Breast epithelium (tissue), 3 donors: ENCODE measurements around the gene ACMSD.

Experiments used
- CTCF ChIP-seq, 3 donors: fragments of 450-650 bp; IDR thresholded peaks; one replicate each; pipeline ENCODE4 v1.5.1; 2016 to 2017; ENCODE audit warnings: antibody characterized with exemption in 3 of 3, mild to moderate bottlenecking in 3 of 3, moderate library complexity in 3 of 3
- POLR2A ChIP-seq: fragments of 450-650 bp; IDR thresholded peaks from one replicate; pipeline ENCODE4 v1.6.1; 2016; ENCODE audit warnings: antibody characterized with exemption, mild to moderate bottlenecking, moderate library complexity

DNA sequence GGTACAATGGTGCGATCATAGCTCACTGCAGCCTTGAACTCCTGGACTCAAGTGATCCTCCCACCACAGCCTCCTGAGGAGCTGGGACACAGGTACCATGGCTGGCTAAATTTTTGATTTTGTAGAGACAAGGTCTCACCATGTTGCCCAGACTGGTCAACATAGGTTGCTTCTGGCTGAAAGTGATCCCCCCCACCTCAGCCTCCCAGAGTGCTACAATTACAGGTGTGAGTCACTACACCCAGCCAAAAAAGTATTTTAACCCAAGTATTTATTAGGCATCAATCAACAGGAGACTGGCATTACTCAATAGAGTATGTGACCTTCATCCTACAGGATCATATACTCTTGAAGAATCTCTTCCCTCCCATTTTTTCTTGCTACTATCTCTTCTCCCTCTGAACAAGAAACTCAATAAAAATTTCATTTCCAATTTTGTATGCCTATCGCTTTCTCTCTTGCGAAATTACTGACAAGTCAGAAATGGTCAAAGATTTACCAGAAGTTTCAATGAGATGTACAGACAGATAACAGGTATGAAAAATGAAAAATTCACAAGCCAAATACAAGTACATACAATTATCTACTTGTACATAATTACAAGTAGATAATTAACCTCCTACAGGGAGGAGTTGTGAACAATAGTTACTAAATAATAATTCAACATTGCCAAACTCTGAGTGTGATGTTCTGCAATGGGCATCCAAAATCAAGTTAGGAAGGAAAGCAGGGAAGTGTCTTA lies 45.3 kb downstream of the ACMSD start:
- TF ChIP-seq CTCF (IDR thresholded peaks at IDR 0.05) (no peak), POLR2A (no peak)
